MM.1S (cell line): ENCODE measurements around the gene ADD3.
"Not testable (repeated sequence)": the region's sequence is repeated elsewhere in the genome, so short reads cannot be mapped to it uniquely, and the experiment has no call there.

Source experiments
- EZH2 ChIP-seq: fragments of 300-600 bp; sonication (generic); optimal IDR thresholded peaks from 2 replicates; pipeline ENCODE3; 2017; ENCODE audit warnings: low read depth, mild to moderate bottlenecking, antibody characterized with exemption, low read length, mixed read lengths
- EZH2phosphoT487 ChIP-seq: fragments of 300-600 bp; sonication (generic); IDR thresholded peaks from 2 replicates; pipeline ENCODE4 v1.6.1; 2018; ENCODE audit warnings: antibody characterized with exemption, low read length
- TF ChIP-seq, protein P1 (sequence below): fragments of 300-600 bp; sonication (generic); IDR thresholded peaks from 2 replicates; pipeline ENCODE4 v1.5.1; 2016; ENCODE audit warnings: antibody characterized with exemption, low read length, mixed read lengths

DNA sequence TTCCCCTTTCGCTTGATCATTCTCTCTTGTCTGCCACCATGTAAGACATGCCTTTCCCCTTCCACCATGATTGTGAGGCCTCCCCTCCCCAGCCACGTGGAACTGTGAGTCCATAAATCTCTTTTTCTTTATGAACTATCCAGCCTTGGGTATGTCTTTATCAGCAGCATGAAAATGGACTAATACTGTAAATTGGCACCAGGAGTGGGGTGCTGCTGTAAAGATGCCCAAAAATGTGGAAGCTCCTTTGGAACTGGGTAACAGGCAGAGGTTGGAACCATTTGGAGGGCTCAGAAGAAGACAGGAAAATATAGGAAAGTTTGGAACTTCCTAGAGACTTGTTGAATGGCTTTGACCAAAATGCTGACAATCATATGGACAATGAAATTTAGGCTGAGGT, 40.4 kb downstream of the ADD3 start:
- TF ChIP-seq, protein P1, sequence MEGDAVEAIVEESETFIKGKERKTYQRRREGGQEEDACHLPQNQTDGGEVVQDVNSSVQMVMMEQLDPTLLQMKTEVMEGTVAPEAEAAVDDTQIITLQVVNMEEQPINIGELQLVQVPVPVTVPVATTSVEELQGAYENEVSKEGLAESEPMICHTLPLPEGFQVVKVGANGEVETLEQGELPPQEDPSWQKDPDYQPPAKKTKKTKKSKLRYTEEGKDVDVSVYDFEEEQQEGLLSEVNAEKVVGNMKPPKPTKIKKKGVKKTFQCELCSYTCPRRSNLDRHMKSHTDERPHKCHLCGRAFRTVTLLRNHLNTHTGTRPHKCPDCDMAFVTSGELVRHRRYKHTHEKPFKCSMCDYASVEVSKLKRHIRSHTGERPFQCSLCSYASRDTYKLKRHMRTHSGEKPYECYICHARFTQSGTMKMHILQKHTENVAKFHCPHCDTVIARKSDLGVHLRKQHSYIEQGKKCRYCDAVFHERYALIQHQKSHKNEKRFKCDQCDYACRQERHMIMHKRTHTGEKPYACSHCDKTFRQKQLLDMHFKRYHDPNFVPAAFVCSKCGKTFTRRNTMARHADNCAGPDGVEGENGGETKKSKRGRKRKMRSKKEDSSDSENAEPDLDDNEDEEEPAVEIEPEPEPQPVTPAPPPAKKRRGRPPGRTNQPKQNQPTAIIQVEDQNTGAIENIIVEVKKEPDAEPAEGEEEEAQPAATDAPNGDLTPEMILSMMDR, result not testable (repeated sequence)
- TF ChIP-seq EZH2, EZH2phosphoT487: not testable (repeated sequence)
